ENCODE results near the gene TPPP.

The TPPP gene

DNA sequence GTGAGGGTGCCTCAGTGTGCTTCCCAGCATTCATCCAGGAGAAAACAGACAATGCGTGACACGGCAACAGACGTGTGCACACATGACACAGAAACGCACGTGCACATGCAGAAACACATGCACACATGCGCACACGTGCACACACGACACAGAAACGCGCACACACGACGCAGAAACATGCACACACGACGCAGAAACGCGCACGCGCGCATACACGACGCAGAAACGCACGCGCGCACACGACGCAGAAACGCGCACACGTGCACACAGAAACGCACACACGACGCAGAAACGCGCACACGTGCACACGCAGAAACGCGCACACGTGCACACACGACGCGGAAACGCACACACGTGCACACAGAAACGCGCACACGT is 16.5 kb downstream of the TPPP start:
- FAIRE-seq, result no peak

- no peak for FAIRE-seq
Observed at GRCh38 chr5:675871-676698, 17.1 kb downstream of the TPPP start.

GRCh38 chr5:675111-675870 is 17.9 kb downstream of the TPPP start:
- FAIRE-seq, result no peak

- no peak for FAIRE-seq
Observed at GRCh38 chr5:674630-675011, 18.5 kb downstream of the TPPP start.

DNA sequence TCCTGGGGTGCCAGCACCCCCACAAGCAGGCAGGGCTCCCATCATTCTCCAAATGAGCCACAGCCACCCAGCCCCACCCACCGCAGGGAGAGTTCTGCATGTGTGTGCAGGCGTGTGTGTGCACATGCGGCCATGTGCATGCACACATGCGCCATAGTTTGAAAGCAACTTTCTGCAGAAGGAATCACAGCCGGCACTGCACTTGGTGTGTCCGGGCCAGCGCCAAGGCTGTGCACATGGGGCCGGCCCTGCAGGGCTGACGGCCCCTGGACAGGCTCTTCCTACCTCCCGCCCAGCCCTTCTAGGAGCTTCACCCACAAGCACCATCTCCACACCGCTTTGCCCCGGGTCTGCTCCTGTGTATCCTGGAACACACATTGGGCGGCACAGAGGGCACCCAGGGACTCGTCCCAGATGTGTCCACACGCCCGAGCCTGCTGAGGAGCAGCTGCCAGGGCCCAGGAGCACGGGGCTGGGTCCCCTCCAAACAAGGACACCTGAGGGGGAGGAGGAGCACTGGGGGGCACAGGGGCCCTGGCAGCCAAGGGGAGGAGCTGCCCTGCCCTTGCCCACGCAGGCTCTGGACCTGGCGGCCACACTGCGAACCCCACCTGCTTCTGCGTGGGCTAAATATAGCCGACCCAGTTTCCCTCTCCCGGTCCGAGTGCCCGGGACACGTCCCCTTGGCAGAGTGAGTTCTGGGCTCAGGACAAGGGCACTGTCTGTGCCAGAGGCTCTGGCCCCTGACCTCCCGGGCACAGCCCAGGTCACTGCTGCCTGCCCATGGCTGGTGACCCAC is 19.1 kb downstream of the TPPP start:
- FAIRE-seq, result no peak

DNA sequence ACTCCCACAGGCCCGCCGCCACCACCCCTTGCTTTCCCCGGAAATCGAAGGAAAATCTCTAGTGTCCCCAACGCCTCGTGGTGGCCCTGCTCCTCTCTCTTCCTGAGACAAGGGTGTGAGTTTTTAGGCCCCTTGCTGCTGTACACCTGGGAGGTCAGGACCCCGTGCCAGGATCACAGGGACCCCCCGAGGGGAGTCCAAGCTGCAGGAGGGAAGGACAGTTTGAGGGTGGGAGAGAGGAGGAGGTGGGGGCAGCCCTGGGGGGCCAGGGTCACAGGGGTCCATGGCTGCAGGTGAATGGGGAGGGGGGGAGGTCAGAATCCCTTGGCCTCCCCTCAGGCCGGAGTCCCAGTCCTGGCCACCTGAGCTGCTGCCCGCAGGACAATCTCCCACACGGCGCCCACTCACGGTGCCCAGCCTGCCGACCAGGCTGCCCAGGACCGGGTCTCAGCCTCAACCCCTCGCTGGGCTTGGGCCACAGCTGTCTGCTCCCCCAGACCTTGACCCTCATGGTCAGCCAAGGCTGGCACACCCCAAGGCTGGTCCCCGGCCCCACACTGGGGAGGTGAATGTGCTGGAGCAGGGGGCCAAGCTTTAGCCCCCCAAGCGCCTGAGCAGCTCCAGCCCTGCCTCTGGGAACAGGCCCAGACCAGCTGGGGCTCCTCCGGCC is 19.9 kb downstream of the TPPP start:
- FAIRE-seq, result no peak

DNA sequence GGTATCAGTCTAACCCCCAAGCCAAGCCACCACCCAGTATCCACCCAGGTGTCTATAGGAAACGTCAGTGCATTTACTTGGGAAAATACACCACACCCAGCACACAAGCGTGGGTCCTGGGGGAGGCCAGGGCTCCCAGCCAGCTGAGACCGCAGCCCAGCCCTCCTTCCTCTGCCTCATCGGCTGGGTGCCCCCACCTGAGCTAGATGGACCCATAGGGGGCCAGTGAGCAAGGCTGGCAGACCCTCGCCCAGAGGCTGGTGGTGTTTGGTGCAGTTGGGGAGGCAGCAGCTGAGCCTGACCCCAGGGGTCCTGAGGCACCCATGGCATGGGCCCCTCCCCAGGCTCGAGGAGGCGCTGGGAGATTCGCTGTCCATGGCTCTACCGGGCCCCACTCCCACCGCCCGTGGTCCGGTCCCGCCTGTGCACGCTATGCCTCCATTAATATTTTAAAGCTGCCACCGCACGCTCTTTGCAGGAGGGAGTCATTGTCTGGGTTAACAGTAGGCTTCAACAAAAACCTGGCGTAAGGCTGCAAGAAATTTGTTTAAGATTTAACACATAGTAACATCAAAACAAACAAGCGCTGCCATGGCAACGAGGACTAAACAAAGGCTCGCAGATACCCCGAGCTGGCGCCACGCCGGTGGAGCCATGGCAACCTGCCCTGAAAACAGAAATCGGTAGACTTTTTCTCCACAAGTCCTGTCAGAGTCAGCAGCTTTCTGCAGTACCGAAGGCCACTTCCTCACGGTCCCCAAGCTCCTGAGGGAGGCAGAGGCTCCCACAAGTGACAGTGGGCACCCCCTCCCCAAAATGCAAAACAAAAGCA is 20.6 kb downstream of the TPPP start:
- no peak for FAIRE-seq

- FAIRE-seq, result no peak
Observed at GRCh38 chr5:671459-672328, 21.5 kb downstream of the TPPP start.

DNA sequence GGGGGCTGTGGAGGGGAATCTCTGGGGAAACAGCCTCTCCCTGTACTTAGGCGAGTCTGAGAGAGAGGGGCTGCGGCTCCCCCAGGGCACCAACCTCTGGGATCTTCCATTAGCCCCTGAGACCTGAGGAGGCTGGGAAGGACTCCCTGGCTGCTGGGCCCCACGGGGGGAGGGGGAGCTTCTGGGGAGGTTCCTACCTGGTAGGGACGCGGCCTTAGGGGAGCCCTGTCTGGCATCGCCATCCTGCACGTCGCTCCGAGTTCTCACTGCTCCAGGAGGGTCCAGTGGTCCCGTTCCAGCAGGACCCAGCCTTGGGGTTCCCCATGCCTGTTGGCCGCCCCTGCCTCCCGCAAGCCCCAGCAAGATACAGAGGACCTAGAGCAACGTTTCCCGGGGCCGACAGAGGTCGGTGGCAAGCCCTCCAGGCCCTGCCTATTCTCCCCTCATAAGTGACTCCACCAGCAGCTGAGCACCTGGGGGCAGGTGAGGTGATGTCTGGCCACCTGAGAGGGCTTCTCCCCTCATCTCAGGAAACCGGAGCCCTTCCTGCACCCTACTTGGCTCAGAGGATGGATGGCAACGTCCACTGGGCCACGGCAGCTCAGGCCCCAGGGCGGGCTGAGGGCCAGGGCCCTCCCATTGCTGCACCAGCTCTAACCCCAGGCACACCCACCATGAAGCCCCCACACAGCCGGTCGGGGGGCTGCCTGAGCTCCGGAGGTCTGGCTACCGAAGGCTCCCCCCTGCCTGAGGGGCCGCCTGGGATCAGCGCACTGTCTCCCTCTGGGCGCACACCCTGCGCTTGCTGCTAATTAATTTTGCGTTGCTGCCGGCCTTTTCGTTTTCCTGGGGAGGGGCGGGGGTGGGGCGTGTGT is 22.5 kb downstream of the TPPP start:
- FAIRE-seq, result no peak

DNA sequence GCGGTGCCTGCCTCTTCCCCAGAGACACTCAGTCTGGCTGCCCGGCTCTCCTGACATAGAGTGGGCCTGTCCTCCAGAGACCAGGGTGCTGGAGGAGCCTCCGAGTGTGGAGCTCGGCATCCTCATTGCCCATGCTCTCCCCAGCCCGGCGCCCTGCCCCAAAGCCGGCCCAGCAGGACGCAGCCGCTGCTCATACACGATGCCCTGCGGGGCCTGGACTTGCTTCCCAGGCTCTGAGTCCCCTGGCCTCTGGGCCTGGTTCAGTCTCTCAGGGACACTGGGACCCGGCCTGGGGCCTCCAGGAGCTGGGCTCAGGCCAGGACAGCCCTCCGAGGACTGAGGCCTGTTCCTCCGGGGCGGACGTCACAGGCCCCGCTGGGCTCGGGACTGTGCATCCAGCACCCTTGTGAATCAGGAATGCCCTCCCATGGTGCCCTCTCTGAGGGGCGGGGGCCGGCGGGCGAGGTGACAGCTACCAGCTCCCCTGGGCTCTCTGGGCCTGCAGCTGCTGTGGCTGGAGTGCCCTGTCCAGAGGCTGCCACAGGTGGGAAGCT is 23.2 kb downstream of the TPPP start:
- FAIRE-seq, result no peak

DNA sequence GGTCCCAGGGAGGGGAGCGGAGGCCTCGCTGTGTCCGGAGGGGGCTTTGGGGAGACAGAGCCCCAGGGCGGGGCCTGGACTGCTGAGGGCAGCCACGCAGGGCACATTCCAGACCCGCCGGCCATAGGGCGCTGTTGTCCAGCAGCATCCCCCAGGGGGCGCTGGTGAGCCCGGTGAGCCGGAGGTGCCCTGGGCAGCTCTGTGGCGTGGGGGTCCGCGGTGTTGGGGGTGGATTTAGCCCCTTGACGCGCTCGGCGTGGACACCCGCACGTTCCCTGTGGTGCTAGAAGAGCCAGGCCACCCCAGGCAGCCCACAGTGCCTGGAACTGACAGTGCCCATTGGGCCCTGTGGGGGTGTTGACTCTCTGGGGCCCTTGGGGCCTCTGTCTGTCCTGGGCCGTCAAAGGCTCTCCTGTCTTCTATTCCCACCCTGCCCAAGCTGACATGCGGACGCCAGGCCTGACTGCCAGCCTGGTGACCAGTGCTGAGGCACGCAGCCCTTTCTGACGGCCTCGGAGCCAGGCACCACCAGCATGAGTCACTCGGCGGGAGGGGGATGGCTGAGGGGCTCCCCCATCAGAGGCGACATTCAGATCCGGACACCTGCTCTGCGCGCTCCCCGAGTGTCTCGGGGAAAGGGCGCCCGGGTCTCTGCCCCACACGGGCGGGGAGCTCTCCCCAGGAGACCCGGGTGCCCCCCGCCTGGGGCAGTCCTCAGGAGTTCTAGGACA is 23.9 kb downstream of the TPPP start:
- no peak for FAIRE-seq

GRCh38 chr5:668283-668995 is 24.7 kb downstream of the TPPP start:
- FAIRE-seq, result no peak

DNA sequence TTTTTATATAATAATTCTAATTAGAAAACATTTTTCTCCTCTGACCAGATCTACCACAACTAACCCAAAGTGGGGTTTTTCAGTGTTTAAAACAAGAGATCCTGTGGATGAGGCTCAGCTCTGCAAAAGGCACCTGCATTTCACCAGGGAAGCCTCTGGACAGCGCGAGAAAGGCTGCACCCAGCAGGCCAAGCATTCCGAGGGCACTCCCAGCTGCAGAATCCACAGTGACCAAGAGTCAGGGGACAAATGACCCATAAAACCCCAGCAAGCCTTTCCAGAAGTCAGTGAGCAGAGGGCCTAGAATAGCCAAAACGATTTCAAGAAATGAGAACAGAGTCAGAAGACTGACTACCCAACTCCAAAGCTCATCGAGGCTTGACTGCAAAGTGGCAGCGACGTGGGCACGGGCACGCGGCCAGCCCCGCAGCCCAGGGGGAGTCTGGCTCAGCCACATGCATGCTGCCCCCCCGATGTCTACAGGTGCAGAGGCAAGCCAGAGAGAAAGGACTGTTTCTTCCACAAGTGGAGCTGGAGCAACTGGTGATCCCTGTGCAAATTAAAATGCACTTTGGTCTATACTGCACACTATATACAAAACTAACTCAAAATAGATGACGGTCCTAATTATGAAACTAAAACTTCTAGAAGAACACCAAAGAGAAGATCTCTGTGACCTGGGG is 26.2 kb downstream of the TPPP start:
- no peak for FAIRE-seq

GRCh38 chr5:665956-666711 is 27.0 kb downstream of the TPPP start:
- no peak for FAIRE-seq

DNA sequence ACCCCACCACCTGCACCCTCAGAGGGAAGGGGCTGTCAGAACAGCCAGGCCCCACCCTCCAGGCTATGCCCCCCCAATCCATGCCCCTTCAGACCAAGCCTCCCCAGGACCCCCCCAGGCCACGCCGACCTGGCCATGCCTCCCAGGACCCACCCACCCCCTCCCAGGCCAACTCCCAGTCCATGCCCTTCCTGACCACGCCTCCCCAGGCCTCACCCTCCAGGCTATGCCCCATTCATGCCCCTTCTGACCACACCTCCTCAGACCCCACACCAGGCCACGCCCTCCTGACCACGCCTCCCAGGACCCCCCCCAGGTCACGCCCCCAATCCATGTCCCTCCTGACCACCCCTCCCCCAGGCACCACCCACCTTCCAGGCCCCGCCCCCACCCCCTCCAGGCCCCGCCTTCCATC is 27.6 kb downstream of the TPPP start:
- no peak for FAIRE-seq

DNA sequence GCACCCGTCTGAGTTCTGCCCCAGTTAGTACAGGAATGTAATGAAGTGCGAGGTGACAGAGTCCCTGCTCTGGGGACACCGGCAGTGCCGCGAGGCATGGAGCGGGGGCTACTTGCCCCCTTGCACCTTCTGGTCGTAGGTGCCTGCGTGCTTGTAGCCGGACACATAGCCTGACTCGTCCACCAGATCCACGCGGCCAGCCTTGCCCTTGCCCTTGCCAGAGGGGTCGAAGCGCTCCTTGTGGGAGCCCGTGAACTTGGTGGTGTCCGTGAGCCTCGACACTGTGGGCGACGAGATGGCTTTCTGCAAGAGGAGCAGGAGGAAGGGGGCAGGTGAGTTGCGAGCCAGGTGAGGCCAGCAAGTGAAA is 28.2 kb downstream of the TPPP start:
- no peak for FAIRE-seq
